Endothelial cell of umbilical vein (primary cell): ENCODE measurements around the gene IQGAP1. TPM values are rescaled to one million over a fixed set of nuclear protein-coding genes. Genes with fewer than 3 reads are reported as not detected.

ENCODE experiments used
- BruUV-seq: library from RNA; stranded (reverse); fragments of 400-500 nt; replicated peaks from 2 replicates; lab custom pipeline; 2021; lab: Mats Ljungman, UMichigan
- CTCF ChIA-PET: fragments of 300-600, 350-600 bp; sonication (Branson Sonifier 250); formaldehyde crosslinking; loops from one replicate; lab custom pipeline; 2021; ENCODE audit warnings: antibody characterized with exemption, inconsistent platforms; lab: Charles Lee
- POLR2A ChIA-PET: fragments of 300-600, 350-600 bp; sonication (Branson Sonifier 250); formaldehyde crosslinking; loops from one replicate; lab custom pipeline; 2021; ENCODE audit warnings: antibody characterized with exemption, inconsistent platforms; lab: Charles Lee
- DNase-seq: peaks from one replicate; pipeline ENCODE4 v3.0.0-alpha.2; 2011; ENCODE audit warnings: low read depth, low spot score
- FAIRE-seq: peaks from 2 replicates; lab custom pipeline; 2011; peaks lifted over from hg19 to GRCh38; lab: Jason Lieb, UNC
- H2AFZ ChIP-seq: 2 replicates; pipeline ENCODE4 v1.6.0; 2012; ENCODE audit warnings: low read depth, low read length, control low read depth, inconsistent platforms
- H3K27ac ChIP-seq: 2 replicates; pipeline ENCODE4 v1.5.1; 2011; ENCODE audit warnings: low read depth, mild to moderate bottlenecking, control low read depth, low read length, moderate library complexity; ENCODE audit not compliant: insufficient read depth
- H3K27me3 ChIP-seq, 2 experiments: 2 replicates each; pipeline versions ENCODE4 v1.6.0 to v1.6.1; 2011; ENCODE audit warnings: low read length in 2 of 2, mixed read lengths in 1 of 2; ENCODE audit not compliant: control insufficient read depth in 2 of 2, insufficient read depth in 2 of 2
- H3K36me3 ChIP-seq, 2 experiments: 2 replicates in 1 of 2; 3 replicates in 1 of 2; pipeline ENCODE4 v1.5.1; 2011; ENCODE audit warnings: low read length in 2 of 2, mild to moderate bottlenecking in 1 of 2, moderate library complexity in 1 of 2; ENCODE audit not compliant: control insufficient read depth in 2 of 2, insufficient read depth in 2 of 2; ENCODE audit errors: extremely low read depth in 1 of 2
- H3K4me1 ChIP-seq: 3 replicates; pipeline ENCODE4 v1.5.1; 2011; ENCODE audit warnings: mild to moderate bottlenecking, low read length; ENCODE audit not compliant: control insufficient read depth, insufficient read depth; ENCODE audit errors: extremely low read depth
- H3K4me2 ChIP-seq: 2 replicates; pipeline ENCODE4 v1.6.1; 2011; ENCODE audit warnings: low read length, control low read depth, mixed read lengths; ENCODE audit not compliant: insufficient read depth
- H3K4me3 ChIP-seq, 3 experiments: fragments of 200-600 bp in 1 of 3; sonication (generic), shearing (Covaris generic) in 1 of 3; replicated peaks in 1 of 3; 2 replicates each; pipeline ENCODE4 v1.5.1; 2011 to 2016; ENCODE audit warnings: control low read depth in 3 of 3, low read length in 3 of 3, mild to moderate bottlenecking in 2 of 3, inconsistent platforms in 1 of 3, low read depth in 1 of 3, moderate library complexity in 1 of 3; ENCODE audit not compliant: insufficient read depth in 1 of 3
- H3K79me2 ChIP-seq: 2 replicates; pipeline ENCODE4 v1.6.0; 2012; ENCODE audit warnings: low read length, inconsistent platforms; ENCODE audit not compliant: control insufficient read depth, insufficient read depth
- H3K9ac ChIP-seq: replicated peaks from 2 replicates; pipeline ENCODE3; 2011; ENCODE audit warnings: low read length, control low read depth; ENCODE audit not compliant: insufficient read depth; ENCODE audit errors: extremely low read depth
- H3K9me1 ChIP-seq: replicated peaks from 3 replicates; pipeline ENCODE4 v1.6.0; 2011; ENCODE audit warnings: mild to moderate bottlenecking, low read length; ENCODE audit not compliant: control insufficient read depth, insufficient read depth; ENCODE audit errors: extremely low read depth
- H3K9me3 ChIP-seq: replicated peaks from 2 replicates; pipeline ENCODE4 v1.5.1; 2012; ENCODE audit warnings: low read length, inconsistent platforms; ENCODE audit not compliant: control insufficient read depth, insufficient read depth
- H4K20me1 ChIP-seq: replicated peaks from 2 replicates; pipeline ENCODE3; 2011; ENCODE audit warnings: mild to moderate bottlenecking, low read length; ENCODE audit not compliant: control insufficient read depth, insufficient read depth; ENCODE audit errors: extremely low read depth
- EZH2 ChIP-seq: IDR thresholded peaks from 2 replicates; pipeline ENCODE4 v1.6.1; 2012; ENCODE audit warnings: borderline replicate concordance, low read depth, mild to moderate bottlenecking, moderate library complexity, low read length, inconsistent platforms; ENCODE audit not compliant: severe bottlenecking
- FOS ChIP-seq: IDR thresholded peaks from 2 replicates; pipeline ENCODE4 v1.6.1; 2011; ENCODE audit warnings: mild to moderate bottlenecking, low read length, moderate library complexity, borderline replicate concordance; ENCODE audit not compliant: insufficient read depth
- GATA2 ChIP-seq: IDR thresholded peaks from 2 replicates; pipeline ENCODE4 v1.7.0; 2011; ENCODE audit warnings: low read depth, mild to moderate bottlenecking, moderate library complexity, mixed read lengths, low read length; ENCODE audit not compliant: insufficient read length, insufficient read depth
- JUN ChIP-seq: IDR thresholded peaks from 2 replicates; pipeline ENCODE4 v1.6.1; 2011; ENCODE audit warnings: borderline replicate concordance, low read depth; ENCODE audit not compliant: insufficient read length, insufficient read depth
- MYC ChIP-seq: IDR thresholded peaks from one replicate; pipeline ENCODE4 v1.6.1; 2011; ENCODE audit warnings: mild to moderate bottlenecking, low read depth, low read length
- POLR2A ChIP-seq: IDR thresholded peaks from 2 replicates; pipeline ENCODE4 v1.6.1; 2012; ENCODE audit warnings: low read depth, mild to moderate bottlenecking, control low read depth, low read length
- POLR2AphosphoS5 ChIP-seq: IDR thresholded peaks from 2 replicates; pipeline ENCODE4 v1.6.1; 2012; ENCODE audit warnings: low read depth, mild to moderate bottlenecking, control low read depth, low read length, moderate library complexity; ENCODE audit not compliant: insufficient read depth
- dilution Hi-C: fragments of 300-500 bp; cut with MboI; formaldehyde crosslinking; loops from one replicate; pipeline ENCODE4 v1.15.0; 2019; ENCODE audit warnings: low sequenced_read_pairs; ENCODE audit not compliant: extremely low pct_ligation_motif_present
- intact Hi-C: fragments of 100-400 bp; cut with micrococcal nuclease; formaldehyde crosslinking; loops from one replicate; pipeline ENCODE4 v1.10.0; 2022
- polyA plus RNA-seq, 4 experiments: library from polyadenylated mRNA; depleted of rRNA in 3 of 4; stranded (reverse) in 3 of 4; unstranded in 1 of 4; fragments of >200 nt; gene quantifications; 2 replicates each; pipeline versions ENCODE4 v1.2.1 to v1.2.3, GENCODE V29; 2011 to 2012; ENCODE audit warnings: missing spikeins in 1 of 4
- total RNA-seq: library from RNA; stranded (reverse); gene quantifications from 2 replicates; pipeline ENCODE4 v1.2.3, GENCODE V29; 2021
- TF ChIP-seq, protein P1 (sequence below), 2 donors: IDR thresholded peaks; 1 replicate in 1 of 2; 2 replicates in 1 of 2; pipeline ENCODE4 v1.5.1; 2011; ENCODE audit warnings: low read length in 2 of 2, mild to moderate bottlenecking in 2 of 2, moderate library complexity in 2 of 2, control low read depth in 1 of 2, inconsistent platforms in 1 of 2, low read depth in 1 of 2; ENCODE audit not compliant: insufficient read depth in 1 of 2; ENCODE audit errors: extremely low read depth in 1 of 2
- TF ChIP-seq, protein P2 (sequence below): IDR thresholded peaks from 2 replicates; pipeline ENCODE4 v1.6.1; 2011; ENCODE audit not compliant: insufficient read depth, insufficient read length

IQGAP1 gene
- total and polyA plus RNA-seq, 2 donors (not counting 3 experiments of a cell fraction or from before 2014, with no cell fraction given), result 82.2 to 258 TPM

DNA sequence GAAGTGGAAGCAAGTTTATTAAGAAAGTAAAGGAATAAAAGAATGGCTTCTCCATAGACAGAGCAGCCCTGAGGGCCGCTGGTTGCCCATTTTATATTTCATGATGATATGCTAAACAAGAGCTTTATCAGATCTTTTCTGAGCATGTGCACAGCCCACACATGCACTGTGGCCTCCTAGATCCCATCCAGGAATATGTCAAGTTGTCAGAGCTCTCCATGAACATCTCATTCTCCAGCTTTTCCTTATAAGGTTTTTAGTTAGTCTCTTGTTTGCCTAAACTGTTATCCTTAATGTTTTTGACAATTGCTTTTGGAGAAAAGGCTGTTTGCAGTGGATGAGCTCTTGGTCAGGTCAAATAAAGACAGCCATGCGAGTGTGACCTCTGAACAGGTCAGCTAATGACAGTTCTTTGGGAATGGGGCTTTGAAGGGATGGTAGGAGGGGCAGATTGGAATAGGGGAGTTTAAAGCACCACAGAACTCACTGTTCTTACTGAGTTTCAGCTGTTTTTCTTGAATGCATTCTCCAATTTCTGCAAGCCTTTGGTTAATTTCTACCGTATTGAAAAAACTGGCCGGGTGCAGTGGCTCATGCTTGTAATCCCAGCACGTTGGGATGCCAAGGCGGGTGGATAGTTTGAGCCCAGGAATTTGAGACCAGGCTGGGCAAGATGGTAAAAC is 72.2 kb downstream of the IQGAP1 start:
- Histone ChIP-seq H3K27me3 (no peaks in the 10 kb centered on the region), H3K9ac (no peak overlapping the region), H3K79me2 (peaks cover 13% of the 10 kb centered on the region), H3K36me3 (peaks cover 1 to 5% of the 10 kb centered on the region in 2 experiments), H3K27ac (no peak overlapping the region), H3K9me1 (no peaks in the 10 kb centered on the region), H3K4me3 (no peak overlapping the region), H3K4me2 (no peak overlapping the region), H3K9me3 (no peaks in the 10 kb centered on the region), H2AFZ (no peak overlapping the region), H4K20me1 (no peaks in the 10 kb centered on the region), H3K4me1 (peaks cover 53% of the 10 kb centered on the region)
- CTCF ChIA-PET, result interaction anchor here (0.7 to 3.0 kb wide), 3 partner anchors 22 to 98 kb away, joined by 3 to 17 read pairs (median 4); no protein-coding TSS in a partner anchor
- intact Hi-C loops, result no loop called here
- TF ChIP-seq EZH2 (no peak), POLR2AphosphoS5 (no peak), FOS (no peak), MYC (no peak), JUN (no peak), GATA2 (no peak), POLR2A (no peak)
- TF ChIP-seq, protein P1, sequence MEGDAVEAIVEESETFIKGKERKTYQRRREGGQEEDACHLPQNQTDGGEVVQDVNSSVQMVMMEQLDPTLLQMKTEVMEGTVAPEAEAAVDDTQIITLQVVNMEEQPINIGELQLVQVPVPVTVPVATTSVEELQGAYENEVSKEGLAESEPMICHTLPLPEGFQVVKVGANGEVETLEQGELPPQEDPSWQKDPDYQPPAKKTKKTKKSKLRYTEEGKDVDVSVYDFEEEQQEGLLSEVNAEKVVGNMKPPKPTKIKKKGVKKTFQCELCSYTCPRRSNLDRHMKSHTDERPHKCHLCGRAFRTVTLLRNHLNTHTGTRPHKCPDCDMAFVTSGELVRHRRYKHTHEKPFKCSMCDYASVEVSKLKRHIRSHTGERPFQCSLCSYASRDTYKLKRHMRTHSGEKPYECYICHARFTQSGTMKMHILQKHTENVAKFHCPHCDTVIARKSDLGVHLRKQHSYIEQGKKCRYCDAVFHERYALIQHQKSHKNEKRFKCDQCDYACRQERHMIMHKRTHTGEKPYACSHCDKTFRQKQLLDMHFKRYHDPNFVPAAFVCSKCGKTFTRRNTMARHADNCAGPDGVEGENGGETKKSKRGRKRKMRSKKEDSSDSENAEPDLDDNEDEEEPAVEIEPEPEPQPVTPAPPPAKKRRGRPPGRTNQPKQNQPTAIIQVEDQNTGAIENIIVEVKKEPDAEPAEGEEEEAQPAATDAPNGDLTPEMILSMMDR (IDR thresholded peaks at IDR 0.05; ENCODE audit: extremely low read depth in 1 of 2, insufficient read depth in 1 of 2, low read depth in 1 of 2, low read length in 2 of 2), result no peak
- TF ChIP-seq, protein P2, sequence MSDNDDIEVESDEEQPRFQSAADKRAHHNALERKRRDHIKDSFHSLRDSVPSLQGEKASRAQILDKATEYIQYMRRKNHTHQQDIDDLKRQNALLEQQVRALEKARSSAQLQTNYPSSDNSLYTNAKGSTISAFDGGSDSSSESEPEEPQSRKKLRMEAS, result no peak
- POLR2A ChIA-PET, result no interaction called here
- DNase-seq (no peak), FAIRE-seq (no peak)
- BruUV-seq, result no TSS peak
- dilution Hi-C loops, result no loop called here
